A549 (cell line): ENCODE measurements around the gene MAP2K6. TPM values are rescaled to one million over a fixed set of nuclear protein-coding genes. Genes with fewer than 3 reads are reported as not detected.

Experiments used
- BCL3 ChIP-seq: fragments of >200 bp; sonication (Bioruptor Twin); formaldehyde crosslinking; IDR thresholded peaks from 3 replicates; pipeline ENCODE4 v1.6.1; 2016
- CBX2 ChIP-seq: fragments of 200-600 bp; sonication (generic); IDR thresholded peaks from 2 replicates; pipeline ENCODE4 v1.6.1; 2016; ENCODE audit warnings: low read depth, mild to moderate bottlenecking, borderline replicate concordance
- CBX8 ChIP-seq: fragments of 200-600 bp; sonication (generic); IDR thresholded peaks from 2 replicates; pipeline ENCODE4 v1.6.1; 2016
- CEBPB ChIP-seq, 2 experiments: fragments of >200 bp in 1 of 2; sonication (Bioruptor Twin) in 1 of 2; formaldehyde crosslinking in 1 of 2; IDR thresholded peaks; 2 replicates each; pipeline ENCODE4 v1.6.1; 2012 to 2016
- CHD2 ChIP-seq: fragments of 150-350 bp; IDR thresholded peaks from 2 replicates; pipeline ENCODE4 v1.6.1; 2014; ENCODE audit warnings: low read length; ENCODE audit not compliant: partially characterized antibody
- CHD4 ChIP-seq: fragments of 200-600 bp; sonication (generic); IDR thresholded peaks from 2 replicates; pipeline ENCODE4 v1.6.1; 2016; ENCODE audit warnings: antibody characterized with exemption, mild to moderate bottlenecking, borderline replicate concordance
- CTCF ChIP-seq: fragments of >200 bp; sonication (Bioruptor Twin); formaldehyde crosslinking; IDR thresholded peaks from 3 replicates; pipeline ENCODE4 v1.5.1; 2016
- E2F6 ChIP-seq: IDR thresholded peaks from 2 replicates; pipeline ENCODE4 v1.6.1; 2012; ENCODE audit warnings: low read depth, borderline replicate concordance
- EHF ChIP-seq: fragments of 250-450 bp; sonication (Bioruptor Pico); IDR thresholded peaks from 2 replicates; pipeline ENCODE4 v1.5.0; 2020; ENCODE audit warnings: mild to moderate bottlenecking
- EHMT2 ChIP-seq: fragments of 200-600 bp; sonication (generic); IDR thresholded peaks from 2 replicates; pipeline ENCODE4 v1.6.1; 2016; ENCODE audit warnings: antibody characterized with exemption, low read depth, mild to moderate bottlenecking, moderate library complexity
- ELK1 ChIP-seq: fragments of 150-350 bp; IDR thresholded peaks from 2 replicates; pipeline ENCODE4 v1.6.1; 2014; ENCODE audit warnings: low read depth, mild to moderate bottlenecking, low read length
- EP300 ChIP-seq, 2 experiments: fragments of >200 bp; sonication (Bioruptor Twin); formaldehyde crosslinking; IDR thresholded peaks; 2 replicates in 1 of 2; 3 replicates in 1 of 2; pipeline ENCODE4 v1.6.1; 2016 to 2017
- FOSB ChIP-seq: fragments of 250-450 bp; sonication (Bioruptor Pico); IDR thresholded peaks from 2 replicates; pipeline ENCODE4 v1.5.0; 2020; ENCODE audit warnings: mild to moderate bottlenecking, moderate library complexity
- FOXS1 ChIP-seq: fragments of 250-450 bp; sonication (Bioruptor Pico); IDR thresholded peaks from 2 replicates; pipeline ENCODE4 v1.5.0; 2020; ENCODE audit warnings: mild to moderate bottlenecking, moderate library complexity
- HOXA7 ChIP-seq: fragments of 250-450 bp; sonication (Bioruptor Pico); IDR thresholded peaks from 2 replicates; pipeline ENCODE4 v1.5.0; 2020; ENCODE audit warnings: mild to moderate bottlenecking, moderate library complexity
- HOXB13 ChIP-seq: fragments of 250-450 bp; sonication (Bioruptor Pico); IDR thresholded peaks from 2 replicates; pipeline ENCODE4 v1.5.0; 2020; ENCODE audit warnings: low read depth, mild to moderate bottlenecking, moderate library complexity
- HOXB5 ChIP-seq: fragments of 250-450 bp; sonication (Bioruptor Pico); IDR thresholded peaks from 2 replicates; pipeline ENCODE4 v1.5.0; 2020; ENCODE audit warnings: mild to moderate bottlenecking, moderate library complexity
- JUN ChIP-seq, 2 experiments: fragments of >200 bp; sonication (Bioruptor Twin); formaldehyde crosslinking; IDR thresholded peaks; 2 replicates in 1 of 2; 3 replicates in 1 of 2; pipeline ENCODE4 v1.6.1; 2016 to 2017
- JUNB ChIP-seq: fragments of >200 bp; sonication (Bioruptor Twin); formaldehyde crosslinking; IDR thresholded peaks from 2 replicates; pipeline ENCODE4 v1.6.1; 2016
- KDM5A ChIP-seq: fragments of 200-600 bp; sonication (generic); IDR thresholded peaks from 2 replicates; pipeline ENCODE4 v1.6.1; 2016; ENCODE audit warnings: antibody characterized with exemption, mild to moderate bottlenecking
- MAZ ChIP-seq: fragments of 150-350 bp; IDR thresholded peaks from 2 replicates; pipeline ENCODE4 v1.6.1; 2014; ENCODE audit warnings: antibody characterized with exemption, low read depth, low read length, borderline replicate concordance
- MYC ChIP-seq: IDR thresholded peaks from 2 replicates; pipeline ENCODE4 v1.6.1; 2012; ENCODE audit warnings: mild to moderate bottlenecking, inconsistent platforms, low read length, improper control_type of control experiment, borderline replicate concordance
- NFE2L2 ChIP-seq: fragments of 150-350 bp; conservative IDR thresholded peaks from 2 replicates; pipeline ENCODE4 v1.6.1; 2014; ENCODE audit warnings: low read length
- NPAS2 ChIP-seq: fragments of 250-450 bp; sonication (Bioruptor Pico); IDR thresholded peaks from 2 replicates; pipeline ENCODE4 v1.8.0; 2022; ENCODE audit warnings: mild to moderate bottlenecking, moderate library complexity, borderline replicate concordance
- NR3C1 ChIP-seq: fragments of >200 bp; sonication (Bioruptor Twin); formaldehyde crosslinking; IDR thresholded peaks from 3 replicates; pipeline ENCODE4 v1.6.1; 2017
- PBX3 ChIP-seq: IDR thresholded peaks from 2 replicates; pipeline ENCODE4 v1.6.1; 2012
- PHF8 ChIP-seq: fragments of 200-600 bp; sonication (generic); IDR thresholded peaks from 2 replicates; pipeline ENCODE4 v1.6.1; 2016; ENCODE audit warnings: low read depth, mild to moderate bottlenecking, antibody characterized with exemption, moderate library complexity, borderline replicate concordance
- POLR2A ChIP-seq: IDR thresholded peaks from 2 replicates; pipeline ENCODE4 v1.6.1; 2012; ENCODE audit warnings: mild to moderate bottlenecking, low read length
- POLR2AphosphoS2 ChIP-seq: conservative IDR thresholded peaks from 2 replicates; pipeline ENCODE4 v1.6.1; 2012; ENCODE audit warnings: low read length, improper control_type of control experiment, inconsistent platforms
- RAD21 ChIP-seq, 2 experiments: fragments of >200 bp in 1 of 2; sonication (Bioruptor Twin) in 1 of 2; formaldehyde crosslinking in 1 of 2; IDR thresholded peaks in 1 of 2; conservative IDR thresholded peaks in 1 of 2; 2 replicates in 1 of 2; 3 replicates in 1 of 2; pipeline ENCODE4 v1.6.1; 2012 to 2018; ENCODE audit warnings: inconsistent platforms in 1 of 2
- RNF2 ChIP-seq: fragments of 200-600 bp; sonication (generic); IDR thresholded peaks from 2 replicates; pipeline ENCODE4 v1.6.1; 2016; ENCODE audit warnings: low read depth, mild to moderate bottlenecking, antibody characterized with exemption, moderate library complexity, borderline replicate concordance
- SMC3 ChIP-seq: fragments of >200 bp; sonication (Bioruptor Twin); formaldehyde crosslinking; IDR thresholded peaks from 3 replicates; pipeline ENCODE4 v1.6.1; 2018; ENCODE audit warnings: inconsistent platforms
- SREBF2 ChIP-seq: fragments of 450-650 bp; IDR thresholded peaks from 2 replicates; pipeline ENCODE4 v1.6.1; 2014; ENCODE audit warnings: mild to moderate bottlenecking, moderate library complexity
- TFCP2L1 ChIP-seq: fragments of 250-450 bp; sonication (Bioruptor Pico); IDR thresholded peaks from 2 replicates; pipeline ENCODE4 v1.5.0; 2021; ENCODE audit warnings: mild to moderate bottlenecking
- USF2 ChIP-seq: fragments of 450-650 bp; IDR thresholded peaks from 2 replicates; pipeline ENCODE4 v1.6.1; 2014; ENCODE audit warnings: antibody characterized with exemption
- ZC3H11A ChIP-seq: fragments of 450-650 bp; IDR thresholded peaks from 2 replicates; pipeline ENCODE4 v1.6.1; 2014; ENCODE audit warnings: antibody characterized with exemption, mild to moderate bottlenecking
- ZFP36 ChIP-seq: fragments of 450-650 bp; IDR thresholded peaks from 2 replicates; pipeline ENCODE4 v1.6.1; 2014; ENCODE audit warnings: borderline replicate concordance; ENCODE audit not compliant: partially characterized antibody
- ZNF302 ChIP-seq: fragments of 250-450 bp; sonication (Bioruptor Pico); IDR thresholded peaks from 2 replicates; pipeline ENCODE4 v1.9.0; 2021; ENCODE audit warnings: inconsistent platforms, mild to moderate bottlenecking, moderate library complexity
- polyA plus RNA-seq, 4 experiments: library from polyadenylated mRNA; depleted of rRNA in 3 of 4; stranded (reverse); fragments of >200 nt; fragmentation: RNase III in 1 of 4; extraction: RNeasy Plus Mini Kit Qiagen cat#74134 plus additional on column Dnase treatment in 1 of 4; gene quantifications; 2 replicates in 3 of 4; 3 replicates in 1 of 4; pipeline ENCODE4 v1.2.3, GENCODE V29; 2011 to 2017

The MAP2K6 gene
- polyA plus RNA-seq, 2 of the 4 experiments (the other 2 are of a cell fraction): 20.2 to 20.7 TPM

- TF ChIP-seq ZFP36 (no peak), HOXB5 (CRISPR knock-in tag) (no peak), SREBF2 (no peak), EHMT2 (no peak), EHF (no peak), KDM5A (no peak), SMC3 (peak; percentile 28; the same call in 1 of the 3 replicates), CEBPB (IDR thresholded peaks at IDR 0.05) (no peak), CBX2 (no peak), E2F6 (no peak), FOSB (CRISPR knock-in tag) (no peak), NR3C1 (no peak), ELK1 (no peak), HOXB13 (CRISPR knock-in tag) (no peak), PBX3 (no peak), HOXA7 (CRISPR knock-in tag) (0 out of 2 replicates have a peak, but pooled peaks have one; percentile 51), CTCF (no peak), RNF2 (no peak), JUN (IDR thresholded peaks at IDR 0.05) (no peak), RAD21 (conservative IDR thresholded peaks at IDR 0.05 in 1 of 2, IDR thresholded peaks at IDR 0.05 in 1 of 2) (peak in 1 of 2 experiments; percentile 22; a peak in 2 of 5 replicates), MYC (no peak), JUNB (no peak), ZNF302 (CRISPR knock-in tag) (peak; percentile 30; the same call in 1 of the 2 replicates), EP300 (IDR thresholded peaks at IDR 0.05) (no peak), PHF8 (no peak), NFE2L2 (no peak), CBX8 (no peak), MAZ (no peak), NPAS2 (no peak), ZC3H11A (no peak), BCL3 (no peak), POLR2AphosphoS2 (no peak), CHD2 (no peak), POLR2A (no peak), FOXS1 (CRISPR knock-in tag) (no peak), TFCP2L1 (CRISPR knock-in tag) (no peak), USF2 (no peak), CHD4 (no peak)
Observed at GRCh38 chr17:69492410-69493071, 78.0 kb downstream of the MAP2K6 start (continued).
